NCI-H82 treated with DMSO at 0.1 percent for 48 hours (cell line): Measurements from ENCODE around the gene ATP6V1B1.
"Not testable (repeated sequence)": the region's sequence is repeated elsewhere in the genome, so short reads cannot be mapped to it uniquely, and the experiment has no call there.

Experiments
- DNase-seq: peaks from one replicate; lab custom pipeline; 2025; ENCODE audit not compliant: unreplicated experiment; lab: John Stamatoyannopoulos, UW

Gene ATP6V1B1

GRCh38 chr2:71005271-71006202 is 69.8 kb downstream of the ATP6V1B1 start:
- no peak for DNase-seq

GRCh38 chr2:71006323-71006722 is 70.6 kb downstream of the ATP6V1B1 start:
- DNase-seq: no peak

- no peak for DNase-seq
Observed at GRCh38 chr2:71006955-71007799, 71.5 kb downstream of the ATP6V1B1 start.

- DNase-seq: no peak
Observed at GRCh38 chr2:71008342-71008741, 72.6 kb downstream of the ATP6V1B1 start.

GRCh38 chr2:71011786-71012185 is 76.1 kb downstream of the ATP6V1B1 start:
- not testable (repeated sequence) for DNase-seq
